Prostate gland (tissue), 2 donors: ENCODE data around the gene FBXW7. TPM values are rescaled to one million over a fixed set of nuclear protein-coding genes. Genes with fewer than 3 reads are reported as not detected.

Source experiments
- DNase-seq: peaks from one replicate; pipeline ENCODE4 v3.0.0-alpha.2; 2019; ENCODE audit warnings: low spot score
- H3K27ac ChIP-seq, 2 donors: fragments of 200-600 bp; sonication (generic); 2 replicates each; pipeline ENCODE4 v1.5.1; 2017 to 2019
- H3K27me3 ChIP-seq: fragments of 200-600 bp; sonication (generic); replicated peaks from 2 replicates; pipeline ENCODE4 v1.5.1; 2019; ENCODE audit not compliant: insufficient read depth
- H3K36me3 ChIP-seq, 2 donors: fragments of 200-600 bp; sonication (generic); 1 replicate in 1 of 2; 2 replicates in 1 of 2; pipeline versions ENCODE4 v1.5.1 to v1.8.1; 2017 to 2019
- H3K4me1 ChIP-seq: fragments of 200-600 bp; sonication (generic); replicated peaks from 2 replicates; pipeline ENCODE4 v1.5.1; 2019
- H3K4me3 ChIP-seq, 2 donors: fragments of 200-600 bp; sonication (generic); 2 replicates each; pipeline ENCODE4 v1.5.1; 2017 to 2019
- H3K9me3 ChIP-seq: fragments of 200-600 bp; sonication (generic); 2 replicates; pipeline ENCODE4 v1.5.1; 2017
- POLR2A ChIP-seq: fragments of 450-650 bp; IDR thresholded peaks from one replicate; pipeline ENCODE4 v1.6.1; 2016; ENCODE audit warnings: antibody characterized with exemption, mild to moderate bottlenecking
- POLR2AphosphoS5 ChIP-seq: sonication (generic); formaldehyde crosslinking; IDR thresholded peaks from one replicate; pipeline ENCODE4 v1.6.1; 2017; ENCODE audit warnings: antibody characterized with exemption
- WGBS: methylation state at CpG from one replicate; pipeline ENCODE4 v1.1.5; 2018; 5-methylcytosine and 5-hydroxymethylcytosine counted together
- intact Hi-C: fragments of 100-400 bp; cut with DNase I; formaldehyde crosslinking; loops from one replicate; pipeline ENCODE4 v1.14.2; 2022
- total RNA-seq, 2 donors: library from RNA; depleted of rRNA; stranded (reverse); fragments of >200 nt; gene quantifications; one replicate each; pipeline ENCODE4 v1.1.0, GENCODE V29; 2016
- TF ChIP-seq, protein P1 (sequence below), 4 experiments: fragments of 200-600 bp in 2 of 4; fragments of 450-650 bp in 2 of 4; sonication (generic) in 2 of 4; IDR thresholded peaks; 1 replicate in 3 of 4; 2 replicates in 1 of 4; pipeline ENCODE4 v1.5.1; 2016 to 2019; ENCODE audit warnings: antibody characterized with exemption in 4 of 4, mild to moderate bottlenecking in 2 of 4, moderate library complexity in 2 of 4

FBXW7 gene
- total RNA-seq, 2 donors from 2014 or later: 21.8 to 24.9 TPM

GRCh38 chr4:152522754-152523153 lies 13.1 kb downstream of the FBXW7 start:
- H3K27ac ChIP-seq: no peak overlapping the region
- no peaks in the 10 kb centered on the region for H3K36me3 ChIP-seq
- 82% methylated on average over 2 of the region's 2 CpGs for WGBS
- TF ChIP-seq POLR2AphosphoS5 (no peak), POLR2A (no peak)
- TF ChIP-seq, protein P1, sequence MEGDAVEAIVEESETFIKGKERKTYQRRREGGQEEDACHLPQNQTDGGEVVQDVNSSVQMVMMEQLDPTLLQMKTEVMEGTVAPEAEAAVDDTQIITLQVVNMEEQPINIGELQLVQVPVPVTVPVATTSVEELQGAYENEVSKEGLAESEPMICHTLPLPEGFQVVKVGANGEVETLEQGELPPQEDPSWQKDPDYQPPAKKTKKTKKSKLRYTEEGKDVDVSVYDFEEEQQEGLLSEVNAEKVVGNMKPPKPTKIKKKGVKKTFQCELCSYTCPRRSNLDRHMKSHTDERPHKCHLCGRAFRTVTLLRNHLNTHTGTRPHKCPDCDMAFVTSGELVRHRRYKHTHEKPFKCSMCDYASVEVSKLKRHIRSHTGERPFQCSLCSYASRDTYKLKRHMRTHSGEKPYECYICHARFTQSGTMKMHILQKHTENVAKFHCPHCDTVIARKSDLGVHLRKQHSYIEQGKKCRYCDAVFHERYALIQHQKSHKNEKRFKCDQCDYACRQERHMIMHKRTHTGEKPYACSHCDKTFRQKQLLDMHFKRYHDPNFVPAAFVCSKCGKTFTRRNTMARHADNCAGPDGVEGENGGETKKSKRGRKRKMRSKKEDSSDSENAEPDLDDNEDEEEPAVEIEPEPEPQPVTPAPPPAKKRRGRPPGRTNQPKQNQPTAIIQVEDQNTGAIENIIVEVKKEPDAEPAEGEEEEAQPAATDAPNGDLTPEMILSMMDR (IDR thresholded peaks at IDR 0.05): no peak
- no peaks in the 10 kb centered on the region for H3K4me1 ChIP-seq
- H3K9me3 ChIP-seq: no peaks in the 10 kb centered on the region
- H3K27me3 ChIP-seq: no peaks in the 10 kb centered on the region
- H3K4me3 ChIP-seq: no peak overlapping the region
- intact Hi-C loops: no loop called here
- no peak for DNase-seq

GRCh38 chr4:152522245-152522644 lies 13.6 kb downstream of the FBXW7 start:
- no peak for DNase-seq
- WGBS: 93% methylated on average over 2 of the region's 2 CpGs

DNA sequence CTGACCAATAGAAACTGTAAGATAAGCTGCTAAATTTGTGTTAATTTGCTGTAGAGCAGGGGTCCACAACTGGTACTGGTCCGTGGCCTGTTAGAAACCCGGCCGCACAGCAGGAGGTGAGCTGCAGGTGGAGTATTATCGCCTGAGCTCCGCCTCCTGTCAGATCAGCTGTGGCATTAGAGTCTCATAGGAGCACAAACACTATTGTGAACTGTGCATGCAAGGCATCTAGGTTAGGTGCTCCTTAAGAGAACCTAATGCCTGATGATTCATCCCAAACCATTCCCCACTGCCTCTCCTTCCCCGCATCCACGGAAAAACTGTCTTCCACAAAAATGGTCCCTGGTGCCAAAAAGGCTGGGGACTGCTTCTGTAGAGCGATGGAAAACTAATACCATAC lies 19.7 kb downstream of the FBXW7 start:
- H3K36me3 ChIP-seq: no peaks in the 10 kb centered on the region
- H3K4me1 ChIP-seq: no peaks in the 10 kb centered on the region
- no peaks in the 10 kb centered on the region for H3K27me3 ChIP-seq
- TF ChIP-seq, protein P1 (IDR thresholded peaks at IDR 0.05): no peak
- TF ChIP-seq POLR2A (no peak), POLR2AphosphoS5 (no peak)
- no peak for DNase-seq
- no peak overlapping the region for H3K27ac ChIP-seq
- H3K4me3 ChIP-seq: no peak overlapping the region
- 89% methylated on average over 8 of the region's 8 CpGs for WGBS
- H3K9me3 ChIP-seq: no peaks in the 10 kb centered on the region
- intact Hi-C loops: no loop called here

More at GRCh38 chr4:152522245-152522644, 13.6 kb downstream of the FBXW7 start:
- no peaks in the 10 kb centered on the region for H3K4me1 ChIP-seq
- no peaks in the 10 kb centered on the region for H3K36me3 ChIP-seq
- no peak overlapping the region for H3K27ac ChIP-seq
- H3K9me3 ChIP-seq: no peaks in the 10 kb centered on the region
- no peak for TF ChIP-seq POLR2A
- no peak for TF ChIP-seq POLR2AphosphoS5
- TF ChIP-seq, protein P1 (IDR thresholded peaks at IDR 0.05): no peak
- H3K27me3 ChIP-seq: no peaks in the 10 kb centered on the region
- no peak overlapping the region for H3K4me3 ChIP-seq
- intact Hi-C loops: no loop called here

- WGBS: 78% methylated on average over 2 of the region's 2 CpGs
- Histone ChIP-seq H3K4me3 (no peak overlapping the region), H3K9me3 (no peaks in the 10 kb centered on the region), H3K27me3 (no peaks in the 10 kb centered on the region), H3K27ac (no peak overlapping the region), H3K4me1 (no peaks in the 10 kb centered on the region), H3K36me3 (no peaks in the 10 kb centered on the region)
- no peak for DNase-seq
- TF ChIP-seq, protein P1 (IDR thresholded peaks at IDR 0.05): no peak
- TF ChIP-seq POLR2A: no peak
- TF ChIP-seq POLR2AphosphoS5: no peak
- intact Hi-C loops: no loop called here
These were observed 20.2 kb downstream of the FBXW7 start for GRCh38 chr4:152515678-152516077.

GRCh38 chr4:152514356-152514755 lies 21.5 kb downstream of the FBXW7 start:
- no peak overlapping the region for H3K4me3 ChIP-seq
- TF ChIP-seq, protein P1 (IDR thresholded peaks at IDR 0.05): no peak
- TF ChIP-seq POLR2AphosphoS5 (no peak), POLR2A (no peak)
- intact Hi-C loops: no loop called here

More at GRCh38 chr4:152514356-152514755, 21.5 kb downstream of the FBXW7 start:
- Histone ChIP-seq H3K27ac (no peak overlapping the region), H3K36me3 (no peaks in the 10 kb centered on the region), H3K9me3 (no peaks in the 10 kb centered on the region), H3K4me1 (no peaks in the 10 kb centered on the region), H3K27me3 (no peaks in the 10 kb centered on the region)
- no peak for DNase-seq
